MCF 10A (cell line): ENCODE data around the gene HECW1. TPM values are rescaled to one million over a fixed set of nuclear protein-coding genes. Genes with fewer than 3 reads are reported as not detected.

Source experiments
- BruUV-seq: library from RNA; stranded (reverse); fragments of 400-500 nt; replicated peaks from 2 replicates; lab custom pipeline; 2021; lab: Mats Ljungman, UMichigan
- CTCF ChIA-PET: fragments of 300-600 bp; sonication (Branson Sonifier 250); formaldehyde crosslinking; extraction: SDS; loops from one replicate; lab custom pipeline; 2021; ENCODE audit warnings: antibody characterized with exemption, inconsistent platforms; lab: Yijun Ruan, JAX
- POLR2A ChIA-PET: fragments of 300-600, 350-650 bp; sonication (Branson Sonifier 250); formaldehyde crosslinking; extraction: SDS; loops from one replicate; lab custom pipeline; 2020; ENCODE audit warnings: antibody characterized with exemption, inconsistent platforms; lab: Yijun Ruan, JAX
- DNase-seq: peaks from one replicate; pipeline ENCODE4 v3.0.0-alpha.2; 2018; ENCODE audit not compliant: unreplicated experiment
- H3K27ac Mint-ChIP-seq: one replicate; pipeline ENCODE4 v1.8.0; 2022; ENCODE audit warnings: mild to moderate bottlenecking, low read depth, mixed read lengths; ENCODE audit not compliant: unreplicated experiment
- H3K27me3 Mint-ChIP-seq: one replicate; pipeline ENCODE4 v1.8.0; 2022; ENCODE audit warnings: mixed read lengths; ENCODE audit not compliant: insufficient read depth, unreplicated experiment
- H3K36me3 Mint-ChIP-seq: one replicate; pipeline ENCODE4 v1.8.0; 2022; ENCODE audit warnings: mild to moderate bottlenecking, moderate library complexity, mixed read lengths; ENCODE audit not compliant: insufficient read depth, unreplicated experiment
- H3K4me1 Mint-ChIP-seq: one replicate; pipeline ENCODE4 v1.8.0; 2022; ENCODE audit warnings: mixed read lengths; ENCODE audit not compliant: insufficient read depth, unreplicated experiment
- H3K4me3 Mint-ChIP-seq: one replicate; pipeline ENCODE4 v1.8.0; 2022; ENCODE audit warnings: mild to moderate bottlenecking, moderate library complexity, mixed read lengths; ENCODE audit not compliant: unreplicated experiment
- H3K9me3 Mint-ChIP-seq: one replicate; pipeline ENCODE4 v1.8.0; 2022; ENCODE audit warnings: mixed read lengths; ENCODE audit not compliant: unreplicated experiment
- intact Hi-C: fragments of 100-400 bp; cut with micrococcal nuclease; formaldehyde crosslinking; loops from 2 replicates; pipeline ENCODE4 v1.14.1; 2022
- total RNA-seq: library from RNA; stranded (reverse); gene quantifications from 2 replicates; pipeline ENCODE4 v1.2.3, GENCODE V29; 2022
- TF ChIP-seq, protein P1 (sequence below): fragments of 200-600 bp; IDR thresholded peaks from one replicate; pipeline ENCODE4 v1.8.0; 2022; ENCODE audit warnings: antibody characterized with exemption, mild to moderate bottlenecking; ENCODE audit not compliant: unreplicated experiment

Gene HECW1
- total RNA-seq, 1 experiment from 2014 or later = not detected

DNA sequence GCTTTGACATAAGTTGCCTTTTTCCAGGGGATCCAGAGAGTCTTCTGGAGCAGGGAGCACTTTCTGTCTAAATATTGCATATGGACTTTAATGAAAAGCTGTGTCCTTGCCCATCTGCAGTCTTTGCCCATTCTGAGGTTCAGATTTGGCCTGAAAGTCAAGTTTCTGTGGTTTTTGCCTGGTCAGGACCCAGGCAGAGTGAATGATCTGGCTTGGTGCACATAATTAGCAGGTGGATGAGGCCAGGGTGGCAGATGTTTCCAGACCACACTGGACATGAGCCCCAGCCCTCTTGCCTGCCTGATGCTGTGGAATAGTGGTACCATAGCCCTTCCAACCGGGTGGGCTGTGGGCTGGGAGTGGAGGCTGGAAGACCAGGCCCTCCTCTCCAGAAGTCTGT lies 11.0 kb downstream of the HECW1 start:
- intact Hi-C loops = no loop called here
- no TSS peak for BruUV-seq
- Mint-ChIP-seq H3K4me3 (no peak overlapping the region), H3K27me3 (peaks cover 9% of the 10 kb centered on the region), H3K4me1 (no peaks in the 10 kb centered on the region), H3K9me3 (no peaks in the 10 kb centered on the region), H3K27ac (no peak overlapping the region), H3K36me3 (no peaks in the 10 kb centered on the region)
- ChIA-PET CTCF (interaction anchor here (0.7 to 1.3 kb wide), 2 partner anchors 16 to 108 kb away, joined by 3 read pairs; no protein-coding TSS in a partner anchor), POLR2A (no interaction called here)
- DNase-seq = no peak
- TF ChIP-seq, protein P1, sequence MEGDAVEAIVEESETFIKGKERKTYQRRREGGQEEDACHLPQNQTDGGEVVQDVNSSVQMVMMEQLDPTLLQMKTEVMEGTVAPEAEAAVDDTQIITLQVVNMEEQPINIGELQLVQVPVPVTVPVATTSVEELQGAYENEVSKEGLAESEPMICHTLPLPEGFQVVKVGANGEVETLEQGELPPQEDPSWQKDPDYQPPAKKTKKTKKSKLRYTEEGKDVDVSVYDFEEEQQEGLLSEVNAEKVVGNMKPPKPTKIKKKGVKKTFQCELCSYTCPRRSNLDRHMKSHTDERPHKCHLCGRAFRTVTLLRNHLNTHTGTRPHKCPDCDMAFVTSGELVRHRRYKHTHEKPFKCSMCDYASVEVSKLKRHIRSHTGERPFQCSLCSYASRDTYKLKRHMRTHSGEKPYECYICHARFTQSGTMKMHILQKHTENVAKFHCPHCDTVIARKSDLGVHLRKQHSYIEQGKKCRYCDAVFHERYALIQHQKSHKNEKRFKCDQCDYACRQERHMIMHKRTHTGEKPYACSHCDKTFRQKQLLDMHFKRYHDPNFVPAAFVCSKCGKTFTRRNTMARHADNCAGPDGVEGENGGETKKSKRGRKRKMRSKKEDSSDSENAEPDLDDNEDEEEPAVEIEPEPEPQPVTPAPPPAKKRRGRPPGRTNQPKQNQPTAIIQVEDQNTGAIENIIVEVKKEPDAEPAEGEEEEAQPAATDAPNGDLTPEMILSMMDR = no peak

DNA sequence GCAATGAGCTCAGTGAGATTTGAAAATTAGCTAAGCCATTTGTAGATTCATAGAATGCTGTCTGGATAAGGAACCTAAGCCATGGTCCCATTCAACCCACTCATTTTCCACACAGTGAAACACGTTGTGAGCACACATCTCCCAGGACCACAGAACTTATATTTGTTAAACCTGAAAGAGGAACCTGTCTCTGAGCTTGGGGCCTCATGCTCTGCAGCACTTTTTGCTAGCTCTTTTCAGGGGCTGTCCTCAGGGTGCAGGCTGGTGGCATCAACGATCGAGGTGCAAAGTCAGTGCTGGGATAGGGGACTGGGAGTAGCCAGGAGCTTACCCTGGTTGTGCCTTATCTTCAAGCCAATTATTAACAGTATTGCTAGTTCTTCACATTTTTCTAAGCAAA lies 11.9 kb downstream of the HECW1 start:
- Mint-ChIP-seq H3K4me1 (no peaks in the 10 kb centered on the region), H3K27me3 (peaks cover 9% of the 10 kb centered on the region), H3K9me3 (no peaks in the 10 kb centered on the region), H3K4me3 (no peak overlapping the region), H3K27ac (no peak overlapping the region), H3K36me3 (no peaks in the 10 kb centered on the region)
- ChIA-PET CTCF (interaction anchor here (0.6 to 0.8 kb wide), 2 partner anchors 12 to 15 kb away, joined by 3 read pairs; no protein-coding TSS in a partner anchor), POLR2A (no interaction called here)
- BruUV-seq = no TSS peak
- intact Hi-C loops = no loop called here
- no peak for DNase-seq
- TF ChIP-seq, protein P1 = no peak

DNA sequence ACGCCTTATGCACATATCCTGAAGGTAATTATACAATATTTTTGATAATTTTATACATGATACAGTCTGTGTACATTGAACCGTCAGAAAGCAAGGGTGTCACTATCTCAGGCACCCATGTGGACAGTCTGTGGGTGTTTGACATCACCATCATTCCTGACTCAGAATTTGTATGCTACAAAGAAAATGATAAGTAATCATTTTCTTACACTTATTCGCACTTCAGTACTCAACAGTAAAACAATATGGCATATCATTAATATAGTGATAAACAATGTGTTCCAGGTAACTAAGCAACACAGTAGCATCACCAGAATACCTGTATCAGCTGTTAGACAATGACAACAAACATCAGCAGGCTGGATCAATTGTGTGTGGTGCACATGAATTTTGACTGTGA lies 17.9 kb downstream of the HECW1 start:
- DNase-seq = no peak
- Mint-ChIP-seq H3K9me3 (no peaks in the 10 kb centered on the region), H3K27ac (no peak overlapping the region), H3K27me3 (no peaks in the 10 kb centered on the region), H3K36me3 (no peaks in the 10 kb centered on the region), H3K4me3 (no peak overlapping the region), H3K4me1 (peaks cover 6% of the 10 kb centered on the region)
- TF ChIP-seq, protein P1 = no peak
- intact Hi-C loops = no loop called here
- ChIA-PET POLR2A (no interaction called here), CTCF (no interaction called here)
- BruUV-seq = no TSS peak

DNA sequence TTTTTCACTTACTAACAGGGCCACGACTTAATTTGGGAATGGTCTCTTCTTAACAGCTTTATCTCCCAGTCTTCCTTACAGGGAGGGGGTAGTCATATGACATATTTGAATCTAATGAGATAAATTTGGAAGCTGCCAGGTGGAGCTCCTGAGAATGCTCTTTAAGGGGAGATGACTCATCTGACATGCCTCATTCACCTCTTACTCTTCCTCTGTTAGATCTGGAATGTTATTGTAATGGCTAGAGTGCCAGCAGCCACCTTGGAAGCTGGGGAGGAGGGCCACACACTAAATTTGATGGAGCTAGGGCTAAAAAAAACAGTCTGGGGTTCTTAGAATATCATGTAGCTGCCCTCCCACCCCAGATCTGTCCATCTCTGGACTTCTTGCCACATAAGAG lies 22.7 kb downstream of the HECW1 start:
- H3K4me1 Mint-ChIP-seq = peaks cover 6% of the 10 kb centered on the region
- no TSS peak for BruUV-seq
- no peaks in the 10 kb centered on the region for H3K27me3 Mint-ChIP-seq
- no peak overlapping the region for H3K4me3 Mint-ChIP-seq
- no peaks in the 10 kb centered on the region for H3K36me3 Mint-ChIP-seq
- no peak overlapping the region for H3K27ac Mint-ChIP-seq
- intact Hi-C loops = no loop called here
- no peaks in the 10 kb centered on the region for H3K9me3 Mint-ChIP-seq
- ChIA-PET CTCF (interaction anchor here (0.8 to 1.5 kb wide), 2 partner anchors 27 to 305 kb away, joined by 3 to 11 read pairs; no protein-coding TSS in a partner anchor), POLR2A (interaction anchor here (0.5 to 1.3 kb wide), 3 partner anchors 13 to 557 kb away, joined by 3 to 6 read pairs (median 3); no protein-coding TSS in a partner anchor)
- DNase-seq = peak; percentile 63
- TF ChIP-seq, protein P1 = no peak
